ENCODE results near the gene SREK1IP1.

SREK1IP1 gene

DNA sequence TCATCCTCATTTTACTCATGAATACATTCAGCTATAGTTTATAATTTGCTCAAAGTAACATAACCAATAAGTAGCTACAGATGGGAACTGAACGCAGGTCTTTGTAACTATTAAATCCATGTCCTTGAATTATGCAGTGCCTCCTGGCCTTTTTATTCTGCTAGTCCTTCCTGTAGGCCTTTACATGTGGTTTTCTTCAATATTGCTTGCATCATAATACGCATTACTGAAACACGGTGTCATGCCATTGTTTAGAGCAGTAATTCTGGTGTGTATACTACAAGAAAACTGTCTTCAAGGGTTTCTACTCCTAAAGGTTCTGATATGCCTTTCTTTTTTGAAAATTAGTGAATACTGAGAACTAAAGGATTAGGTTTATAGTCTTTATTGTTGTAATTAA, 21.0 kb upstream of the SREK1IP1 start:
- Histone ChIP-seq H3K36me3 (peaks cover 6% of the 10 kb centered on the region; the same call in 1 of the 2 replicates), H3K4me3 (ENCODE audit: low read depth, low read length) (no peak overlapping the region), H3K27ac (no peak overlapping the region), H3K27me3 (ENCODE audit: insufficient read depth, low read depth, severe bottlenecking) (no peaks in the 10 kb centered on the region), H3K9me3 (ENCODE audit: severe bottlenecking) (no peaks in the 10 kb centered on the region)
- TF ChIP-seq CTCF (IDR thresholded peaks at IDR 0.05; ENCODE audit: low read depth, low read length), result no peak
- DNase-seq, result no peak

GRCh38 chr5:64788156-64788555, 19.7 kb upstream of the SREK1IP1 start:
- DNase-seq, result no peak
- Histone ChIP-seq H3K27me3 (ENCODE audit: insufficient read depth, low read depth, severe bottlenecking) (no peaks in the 10 kb centered on the region), H3K9me3 (ENCODE audit: severe bottlenecking) (no peaks in the 10 kb centered on the region), H3K27ac (no peak overlapping the region), H3K4me3 (ENCODE audit: low read depth, low read length) (no peak overlapping the region), H3K36me3 (peaks cover 8% of the 10 kb centered on the region; the same call in 1 of the 2 replicates)
- no peak for TF ChIP-seq CTCF (IDR thresholded peaks at IDR 0.05; ENCODE audit: low read depth, low read length)

- DNase-seq, result no peak
- no peak overlapping the region for H3K4me3 ChIP-seq (ENCODE audit: low read depth, low read length)
- TF ChIP-seq CTCF (IDR thresholded peaks at IDR 0.05; ENCODE audit: low read depth, low read length), result no peak
- H3K9me3 ChIP-seq (ENCODE audit: severe bottlenecking), result no peaks in the 10 kb centered on the region
- peaks cover 8% of the 10 kb centered on the region for H3K36me3 ChIP-seq
- no peaks in the 10 kb centered on the region for H3K27me3 ChIP-seq (ENCODE audit: insufficient read depth, low read depth, severe bottlenecking)
- H3K27ac ChIP-seq, result no peak overlapping the region
Observed at GRCh38 chr5:64786372-64786771, 17.9 kb upstream of the SREK1IP1 start.

DNA sequence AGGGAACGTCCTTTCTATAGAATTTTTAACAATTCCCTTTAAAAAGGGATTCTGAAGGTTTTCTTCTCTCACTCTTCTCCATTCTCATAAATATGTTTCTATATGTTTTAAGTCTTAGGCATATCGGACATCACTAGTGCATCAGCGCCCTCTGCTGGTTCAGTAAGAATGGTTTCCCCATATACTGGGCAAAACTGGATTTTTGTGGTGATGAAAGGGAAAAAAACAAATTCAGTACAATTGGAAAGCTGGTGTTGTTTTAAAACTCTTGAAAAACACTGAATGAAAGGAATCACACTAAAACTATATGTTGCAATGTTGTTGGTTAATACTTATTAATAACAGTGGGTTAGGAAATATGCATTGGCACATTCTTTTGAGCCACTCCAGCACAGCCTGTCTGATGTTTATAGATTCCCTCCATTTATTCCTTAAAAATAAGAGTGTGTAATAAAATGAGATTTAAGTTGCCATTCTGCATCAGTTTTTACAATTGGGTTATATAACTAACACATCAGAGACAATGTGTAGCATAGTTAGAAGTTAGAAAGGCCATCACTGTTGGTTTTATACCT, 16.0 kb upstream of the SREK1IP1 start:
- Histone ChIP-seq H3K9me3 (ENCODE audit: severe bottlenecking) (no peaks in the 10 kb centered on the region), H3K27me3 (ENCODE audit: insufficient read depth, low read depth, severe bottlenecking) (no peaks in the 10 kb centered on the region), H3K27ac (no peak overlapping the region), H3K36me3 (peaks cover 8% of the 10 kb centered on the region), H3K4me3 (ENCODE audit: low read depth, low read length) (no peak overlapping the region)
- DNase-seq, result peak; percentile 59
- peak; percentile 56 for TF ChIP-seq CTCF (IDR thresholded peaks at IDR 0.05; ENCODE audit: low read depth, low read length)

DNA sequence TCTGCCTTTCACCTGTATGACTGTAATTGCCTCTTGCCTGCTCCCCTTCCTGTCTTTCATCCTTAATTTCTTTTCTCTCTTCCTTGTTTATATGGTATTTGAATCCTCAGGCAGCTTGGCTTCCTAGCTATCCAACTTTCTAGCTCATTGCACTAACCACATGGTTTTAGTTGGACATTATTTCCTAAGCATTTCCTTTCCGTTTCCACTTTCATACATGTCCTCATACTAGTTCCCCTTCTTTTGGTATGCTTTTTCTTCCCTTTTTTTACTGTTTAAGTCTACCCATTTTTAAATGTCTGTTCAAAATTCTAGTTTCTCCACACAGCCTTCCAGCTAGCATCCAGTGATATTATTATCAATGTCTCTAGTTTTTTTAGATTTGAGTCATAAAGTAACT, 6.8 kb upstream of the SREK1IP1 start:
- Histone ChIP-seq H3K27ac (no peak overlapping the region), H3K27me3 (ENCODE audit: insufficient read depth, low read depth, severe bottlenecking) (no peaks in the 10 kb centered on the region), H3K9me3 (ENCODE audit: severe bottlenecking) (no peaks in the 10 kb centered on the region), H3K4me3 (ENCODE audit: low read depth, low read length) (no peak overlapping the region), H3K36me3 (peaks cover 7% of the 10 kb centered on the region; the same call in 1 of the 2 replicates)
- DNase-seq, result no peak
- no peak for TF ChIP-seq CTCF (IDR thresholded peaks at IDR 0.05; ENCODE audit: low read depth, low read length)

DNA sequence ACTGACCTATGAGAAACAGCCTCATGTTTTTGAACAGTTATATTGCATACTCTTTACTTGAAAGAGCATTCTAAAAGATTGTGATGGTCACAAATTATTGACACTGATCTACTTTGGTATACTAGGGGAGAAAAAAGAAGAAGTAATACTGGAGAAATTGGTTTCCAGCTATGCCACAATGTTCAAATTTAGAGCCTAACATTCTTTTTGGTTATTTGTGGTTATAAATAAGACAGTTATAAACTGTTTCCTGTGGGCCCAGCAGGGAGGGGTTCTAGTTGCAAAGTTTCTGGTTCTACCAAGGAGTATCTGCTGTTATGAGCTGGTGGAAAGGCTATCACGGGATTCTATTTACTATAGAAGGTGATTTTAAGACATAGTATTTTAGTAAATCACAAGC, 5.0 kb upstream of the SREK1IP1 start:
- no peak for TF ChIP-seq CTCF (IDR thresholded peaks at IDR 0.05; ENCODE audit: low read depth, low read length)
- DNase-seq, result no peak
- Histone ChIP-seq H3K36me3 (peaks cover 7% of the 10 kb centered on the region; the same call in 1 of the 2 replicates), H3K27ac (no peak overlapping the region), H3K27me3 (ENCODE audit: insufficient read depth, low read depth, severe bottlenecking) (no peaks in the 10 kb centered on the region), H3K9me3 (ENCODE audit: severe bottlenecking) (no peaks in the 10 kb centered on the region), H3K4me3 (ENCODE audit: low read depth, low read length) (no peak overlapping the region)

Measured in WERI-Rb-1 (cell line).